T-cell (primary cell): Measurements from ENCODE around the gene C7orf25. TPM values are rescaled to one million over a fixed set of nuclear protein-coding genes. Genes with fewer than 3 reads are reported as not detected.

Experiments used
- ATAC-seq, 4 experiments: fragments of 200-7000 bp in 3 of 4; fragments of 150-1000 bp in 1 of 4; cut with Tn5 transposase; replicated peaks in 1 of 4; 1 replicate in 3 of 4; 2 replicates in 1 of 4; pipeline ENCODE4 v1.10.0; 2021; ENCODE audit warnings: moderate library complexity in 3 of 4, mild to moderate bottlenecking in 2 of 4, moderate number of reproducible peaks in 1 of 4
- CTCF ChIA-PET, 2 donors: fragments of 300-600 bp; sonication (Branson Sonifier 250); formaldehyde crosslinking; loops; one replicate each; lab custom pipeline; 2022; ENCODE audit warnings: antibody characterized with exemption in 2 of 2; lab: Charles Lee
- POLR2A ChIA-PET, 2 donors: fragments of 300-600 bp; sonication (Branson Sonifier 250); formaldehyde crosslinking; loops; one replicate each; lab custom pipeline; 2022; ENCODE audit warnings: antibody characterized with exemption in 2 of 2; lab: Charles Lee
- DNase-seq, 35 experiments: peaks; one replicate each; pipeline versions ENCODE4 v3.0.0 to v3.0.0-alpha.2; 2013 to 2023
- H3K27ac ChIP-seq: one replicate; pipeline ENCODE4 v1.5.1; 2013; ENCODE audit warnings: low read length
- H3K27me3 ChIP-seq, 2 experiments: replicated peaks in 1 of 2; 1 replicate in 1 of 2; 2 replicates in 1 of 2; pipeline versions ENCODE4 v1.6.1 to v1.7.0; 2013; ENCODE audit warnings: low read length in 1 of 2, mixed read lengths in 1 of 2; ENCODE audit not compliant: control insufficient read depth in 2 of 2, insufficient read depth in 2 of 2; ENCODE audit errors: extremely low read depth in 1 of 2
- H3K36me3 ChIP-seq, 2 donors: 1 replicate in 1 of 2; 2 replicates in 1 of 2; pipeline versions ENCODE4 v1.6.1 to v1.7.0; 2013; ENCODE audit warnings: low read length in 1 of 2; ENCODE audit not compliant: control insufficient read depth in 2 of 2, insufficient read depth in 1 of 2; ENCODE audit errors: extremely low read depth in 1 of 2
- H3K4me1 ChIP-seq, 2 experiments: 1 replicate in 1 of 2; 2 replicates in 1 of 2; pipeline versions ENCODE4 v1.6.1 to v1.7.0; 2013; ENCODE audit warnings: low read length in 2 of 2, mixed read lengths in 1 of 2; ENCODE audit not compliant: insufficient read depth in 2 of 2, control insufficient read depth in 1 of 2; ENCODE audit errors: extremely low read depth in 1 of 2
- H3K4me3 ChIP-seq, 2 donors: 1 replicate in 1 of 2; 2 replicates in 1 of 2; pipeline versions ENCODE4 v1.5.1 to v1.7.0; 2013; ENCODE audit warnings: mild to moderate bottlenecking in 2 of 2, low read length in 1 of 2, moderate library complexity in 1 of 2; ENCODE audit not compliant: control insufficient read depth in 1 of 2; ENCODE audit errors: extremely low read depth in 1 of 2
- H3K9me3 ChIP-seq: 2 replicates; pipeline ENCODE4 v1.7.0; 2013
- H3K27ac Mint-ChIP-seq, 2 donors: one replicate each; pipeline ENCODE4 v1.8.0; 2020 to 2021; ENCODE audit warnings: mild to moderate bottlenecking in 2 of 2, mixed read lengths in 2 of 2
- H3K27me3 Mint-ChIP-seq, 2 donors: one replicate each; pipeline ENCODE4 v1.8.0; 2021 to 2022; ENCODE audit warnings: mixed read lengths in 2 of 2
- H3K36me3 Mint-ChIP-seq: one replicate; pipeline ENCODE4 v1.8.0; 2021; ENCODE audit warnings: mixed read lengths
- H3K4me1 Mint-ChIP-seq, 3 donors: one replicate each; pipeline ENCODE4 v1.8.0; 2020 to 2022; ENCODE audit warnings: mixed read lengths in 3 of 3, mild to moderate bottlenecking in 1 of 3
- H3K4me3 Mint-ChIP-seq, 3 donors: one replicate each; pipeline ENCODE4 v1.8.0; 2020 to 2022; ENCODE audit warnings: mild to moderate bottlenecking in 3 of 3, mixed read lengths in 3 of 3, moderate library complexity in 3 of 3
- H3K9me3 Mint-ChIP-seq, 3 donors: one replicate each; pipeline ENCODE4 v1.8.0; 2020 to 2022; ENCODE audit warnings: mixed read lengths in 3 of 3
- WGBS: methylation state at CpG from one replicate; pipeline ENCODE4 v1.1.5; 2013; ENCODE audit warnings: missing lambda C conversion rate; ENCODE audit not compliant: insufficient coverage; 5-methylcytosine and 5-hydroxymethylcytosine counted together
- total RNA-seq, 35 experiments: library from RNA in 6 of 35; stranded (reverse) in 6 of 35; fragments of 120-200 nt in 1 of 35; gene quantifications; one replicate each; pipeline versions ENCODE4 v1.2.1 to v1.2.4 and lab custom pipeline; 2013 to 2026

Gene C7orf25
- total RNA-seq, 5 donors from 2014 or later (not counting 1 experiment from before 2014, with no cell fraction given) = 3.3 to 8.4 (median 5.2) TPM

DNA sequence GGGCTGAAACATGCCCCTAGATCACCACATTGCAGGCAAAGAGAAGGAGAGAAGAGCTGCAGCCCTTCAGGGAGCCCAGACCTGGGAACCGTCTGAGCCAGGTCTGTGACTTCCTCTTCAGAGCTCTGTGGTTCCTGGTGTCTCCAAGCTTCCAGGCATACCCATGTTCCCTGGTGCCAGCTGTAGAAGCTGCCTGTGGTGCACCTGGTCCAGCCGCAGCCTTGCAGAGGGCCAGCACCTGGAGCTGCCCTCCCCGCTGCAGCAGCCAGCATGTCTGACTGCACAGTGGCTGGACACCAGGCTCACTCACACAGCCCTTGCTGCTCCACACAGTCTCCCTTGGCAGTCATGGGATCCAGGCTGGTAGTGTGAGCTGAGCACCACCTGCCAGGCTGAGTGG is 33.6 kb downstream of the C7orf25 start:
- H3K36me3 Mint-ChIP-seq = no peaks in the 10 kb centered on the region
- Histone ChIP-seq H3K27me3 (peaks cover 0 to 10% of the 10 kb centered on the region in 2 experiments), H3K27ac (no peak overlapping the region), H3K36me3 (no peaks in the 10 kb centered on the region), H3K9me3 (no peaks in the 10 kb centered on the region), H3K4me3 (no peak overlapping the region), H3K4me1 (no peaks in the 10 kb centered on the region)
- H3K4me3 Mint-ChIP-seq = no peak overlapping the region
- WGBS = 63% methylated on average over 3 of the region's 3 CpGs
- ChIA-PET CTCF (interaction anchor here in 1 of 2 donors (0.6 kb wide), 1 partner anchor 886 kb away, joined by 3 read pairs; no protein-coding TSS in a partner anchor), POLR2A (no interaction called here)
- H3K4me1 Mint-ChIP-seq = no peaks in the 10 kb centered on the region
- ATAC-seq (no peak), DNase-seq (no peak)
- no peak overlapping the region for H3K27ac Mint-ChIP-seq
- no peaks in the 10 kb centered on the region for H3K9me3 Mint-ChIP-seq
- peaks cover 0 to 3% of the 10 kb centered on the region in 2 donors for H3K27me3 Mint-ChIP-seq

- Mint-ChIP-seq H3K36me3 (no peaks in the 10 kb centered on the region), H3K4me1 (no peaks in the 10 kb centered on the region), H3K27ac (no peak overlapping the region), H3K9me3 (no peaks in the 10 kb centered on the region), H3K4me3 (no peak overlapping the region), H3K27me3 (peaks cover 0 to 3% of the 10 kb centered on the region in 2 donors)
- CTCF ChIA-PET = interaction anchor here in 1 of 2 donors (0.6 to 1.0 kb wide), 3 partner anchors 11 to 887 kb away, joined by 3 to 4 read pairs (median 3); no protein-coding TSS in a partner anchor
- H3K36me3 ChIP-seq = no peaks in the 10 kb centered on the region
- POLR2A ChIA-PET = no interaction called here
- WGBS = 90% methylated on average over 2 of the region's 2 CpGs
- DNase-seq (no peak), ATAC-seq (no peak)
- no peaks in the 10 kb centered on the region for H3K9me3 ChIP-seq
- H3K27ac ChIP-seq = no peak overlapping the region
- no peak overlapping the region for H3K4me3 ChIP-seq
- H3K4me1 ChIP-seq = no peaks in the 10 kb centered on the region
- peaks cover 0 to 10% of the 10 kb centered on the region in 2 experiments for H3K27me3 ChIP-seq
Observed at GRCh38 chr7:42877862-42878261, 34.0 kb downstream of the C7orf25 start.

DNA sequence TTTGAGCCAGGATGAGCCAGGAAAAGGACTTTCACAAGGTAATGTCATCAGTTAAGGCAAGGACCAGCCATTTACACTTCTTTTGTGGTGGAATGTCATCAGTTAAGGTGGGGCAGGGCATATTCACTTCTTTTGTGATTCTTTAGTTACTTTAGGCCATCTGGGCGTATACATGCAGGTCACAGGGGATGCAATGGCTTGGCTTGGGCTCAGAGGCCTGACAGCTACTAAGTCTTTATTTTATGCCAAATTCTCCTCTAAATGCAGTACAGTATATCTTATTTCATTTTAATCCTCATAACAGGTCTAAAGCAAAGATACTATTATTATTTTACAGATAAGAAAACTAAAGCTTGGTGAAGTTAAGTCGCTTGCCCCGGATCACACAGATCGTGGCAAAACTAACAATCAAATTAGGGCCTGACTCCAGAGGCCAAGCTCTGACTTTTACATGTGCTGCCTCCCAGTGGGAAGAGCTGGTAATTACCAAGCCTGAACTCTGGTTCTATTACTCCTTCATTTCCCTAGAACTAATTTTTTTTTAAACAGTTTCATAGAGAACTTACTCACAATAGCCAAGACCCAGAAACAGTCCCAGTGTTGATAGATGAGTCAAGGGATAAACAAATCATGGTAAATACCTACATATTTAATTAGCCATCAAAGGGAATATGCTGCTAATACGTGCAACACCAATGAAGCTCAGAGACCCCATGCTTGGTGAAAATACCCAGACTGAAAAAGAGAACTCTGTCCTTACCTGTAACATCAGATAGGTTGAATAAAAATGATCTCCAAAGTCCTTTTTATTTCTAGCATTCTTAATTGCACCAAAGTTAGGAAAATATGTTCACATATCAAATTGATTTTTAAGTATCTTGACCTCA is 35.4 kb downstream of the C7orf25 start:
- Mint-ChIP-seq H3K36me3 (no peaks in the 10 kb centered on the region), H3K27me3 (peaks cover 0 to 3% of the 10 kb centered on the region in 2 donors), H3K27ac (no peak overlapping the region), H3K4me1 (no peaks in the 10 kb centered on the region), H3K9me3 (no peaks in the 10 kb centered on the region), H3K4me3 (no peak overlapping the region)
- Histone ChIP-seq H3K9me3 (no peaks in the 10 kb centered on the region), H3K27me3 (peaks cover 0 to 10% of the 10 kb centered on the region in 2 experiments), H3K4me3 (no peak overlapping the region), H3K27ac (no peak overlapping the region), H3K36me3 (no peaks in the 10 kb centered on the region), H3K4me1 (no peaks in the 10 kb centered on the region)
- peak in 26 of 35 experiments; percentile 8 to 56 (median 32) for DNase-seq
- ChIA-PET POLR2A (interaction anchor here in 1 of 2 donors (0.5 kb wide), 1 partner anchor 424 kb away, joined by 3 read pairs; no protein-coding TSS in a partner anchor), CTCF (interaction anchor here (0.6 to 1.6 kb wide), 6 partner anchors 11 to 933 kb away, joined by 3 to 7 read pairs (median 4); no protein-coding TSS in a partner anchor)
- 55% methylated on average over 3 of the region's 5 CpGs for WGBS
- peak in 3 of 4 experiments; percentile 40 to 60 (median 53) for ATAC-seq

GRCh38 chr7:42869131-42870020 is 42.5 kb downstream of the C7orf25 start:
- 30% methylated on average over 4 of the region's 7 CpGs for WGBS
- Histone ChIP-seq H3K27me3 (peaks cover 0 to 18% of the 10 kb centered on the region in 2 experiments), H3K4me1 (no peaks in the 10 kb centered on the region), H3K9me3 (no peaks in the 10 kb centered on the region), H3K27ac (no peak overlapping the region), H3K4me3 (no peak overlapping the region), H3K36me3 (no peaks in the 10 kb centered on the region)
- ATAC-seq (no peak), DNase-seq (no peak)
- peaks cover 0 to 7% (median 0%) of the 10 kb centered on the region in 3 donors for H3K4me1 Mint-ChIP-seq
- H3K27ac Mint-ChIP-seq = no peak overlapping the region
- peaks cover 2% of the 10 kb centered on the region for H3K36me3 Mint-ChIP-seq
- H3K27me3 Mint-ChIP-seq = peaks cover 10 to 11% of the 10 kb centered on the region in 2 donors
- H3K4me3 Mint-ChIP-seq = no peak overlapping the region
- POLR2A ChIA-PET = no interaction called here
- peaks cover 2 to 5% (median 5%) of the 10 kb centered on the region in 3 donors for H3K9me3 Mint-ChIP-seq
- CTCF ChIA-PET = no interaction called here

DNA sequence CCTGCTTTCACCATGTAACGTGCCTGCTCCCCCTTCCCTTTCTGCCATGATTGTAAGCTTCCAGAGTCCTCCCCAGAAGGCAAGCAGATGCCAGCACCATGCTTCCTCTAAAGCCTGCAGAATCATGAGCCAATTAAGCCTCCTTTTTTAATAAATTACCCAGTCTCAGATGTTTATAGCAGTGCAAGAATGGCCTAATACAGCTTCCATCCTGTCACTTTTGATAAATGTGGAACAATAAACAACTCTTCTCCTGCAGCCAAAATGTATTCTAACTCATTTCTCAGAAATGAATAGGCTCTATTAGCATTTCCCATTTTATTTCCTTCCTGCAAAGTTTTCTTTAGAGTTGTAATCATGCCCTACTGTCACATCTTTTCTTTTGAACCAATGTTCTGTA is 43.4 kb downstream of the C7orf25 start:
- Mint-ChIP-seq H3K27ac (no peak overlapping the region), H3K4me1 (peaks cover 0 to 7% (median 0%) of the 10 kb centered on the region in 3 donors), H3K36me3 (peaks cover 10% of the 10 kb centered on the region), H3K4me3 (no peak overlapping the region), H3K9me3 (peaks cover 9 to 13% (median 10%) of the 10 kb centered on the region in 3 donors), H3K27me3 (peaks cover 18 to 19% of the 10 kb centered on the region in 2 donors)
- no peak for ATAC-seq
- POLR2A ChIA-PET = no interaction called here
- no peaks in the 10 kb centered on the region for H3K9me3 ChIP-seq
- no peaks in the 10 kb centered on the region for H3K36me3 ChIP-seq
- no peak overlapping the region for H3K27ac ChIP-seq
- H3K4me1 ChIP-seq = no peaks in the 10 kb centered on the region
- CTCF ChIA-PET = no interaction called here
- 75% methylated on average over 1 of the region's 1 CpG for WGBS
- no peak for DNase-seq
- peaks cover 0 to 18% of the 10 kb centered on the region in 2 experiments for H3K27me3 ChIP-seq
- H3K4me3 ChIP-seq = no peak overlapping the region
